DOHH2 (cell line): Measurements from ENCODE around the gene GAB2.

ENCODE experiments used
- CTCF ChIP-seq: fragments of 200-600 bp; sonication (generic); IDR thresholded peaks from one replicate; pipeline ENCODE4 v1.5.1; 2014; ENCODE audit warnings: antibody characterized with exemption, mild to moderate bottlenecking, low read depth, low read length; ENCODE audit not compliant: poor library complexity, severe bottlenecking
- EZH2phosphoT487 ChIP-seq: fragments of 200-600 bp; sonication (generic); IDR thresholded peaks from 2 replicates; pipeline ENCODE4 v1.6.1; 2017; ENCODE audit warnings: borderline replicate concordance, mild to moderate bottlenecking, antibody characterized with exemption, low read length, moderate library complexity, mixed read lengths

GRCh38 chr11:78467370-78467769, 49.8 kb upstream of the GAB2 start:
- TF ChIP-seq CTCF, result no peak
- no peak for TF ChIP-seq EZH2phosphoT487
